ENCODE data around the gene SLC16A11. TPM values are rescaled to one million over a fixed set of nuclear protein-coding genes. Genes with fewer than 3 reads are reported as not detected.
A peak's percentile ranks its signal among the peaks of the same experiment; 100 is the strongest.
"Not testable (repeated sequence)": the region's sequence is repeated elsewhere in the genome, so short reads cannot be mapped to it uniquely, and the experiment has no call there.

SLC16A11 gene
- total RNA-seq, 1 donor from 2014 or later: 0.47 TPM

DNA sequence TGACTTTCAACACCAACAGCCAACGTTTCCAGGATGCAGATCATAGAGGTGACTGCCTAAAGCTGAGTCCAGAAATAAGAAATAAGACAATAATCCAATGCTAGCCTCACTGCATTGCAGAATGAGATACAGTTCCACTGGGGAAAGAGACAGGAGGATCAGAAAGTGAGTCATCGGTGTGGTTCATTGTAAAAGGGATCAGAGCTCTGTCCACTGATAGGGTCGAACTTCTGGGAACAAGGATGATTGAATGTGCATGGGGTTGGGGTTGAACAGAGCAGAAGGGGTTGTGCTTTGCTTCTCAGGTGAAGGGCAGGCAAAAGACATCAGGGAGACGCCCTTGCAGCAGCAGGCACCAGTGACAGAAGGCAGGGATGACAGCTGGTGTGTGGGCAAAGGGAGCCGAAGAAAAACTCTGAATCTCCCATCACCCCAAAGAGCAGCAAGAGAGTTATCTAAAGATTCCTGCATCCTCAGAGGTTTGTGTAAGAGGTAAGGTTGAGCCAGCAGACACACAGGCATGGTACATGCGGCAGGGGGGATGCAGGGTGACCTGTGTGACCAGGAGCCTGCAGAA lies 19.7 kb upstream of the SLC16A11 start:
- no peak for ATAC-seq
- DNase-seq: no peak
- intact Hi-C loops (cut with micrococcal nuclease): no loop called here

DNA sequence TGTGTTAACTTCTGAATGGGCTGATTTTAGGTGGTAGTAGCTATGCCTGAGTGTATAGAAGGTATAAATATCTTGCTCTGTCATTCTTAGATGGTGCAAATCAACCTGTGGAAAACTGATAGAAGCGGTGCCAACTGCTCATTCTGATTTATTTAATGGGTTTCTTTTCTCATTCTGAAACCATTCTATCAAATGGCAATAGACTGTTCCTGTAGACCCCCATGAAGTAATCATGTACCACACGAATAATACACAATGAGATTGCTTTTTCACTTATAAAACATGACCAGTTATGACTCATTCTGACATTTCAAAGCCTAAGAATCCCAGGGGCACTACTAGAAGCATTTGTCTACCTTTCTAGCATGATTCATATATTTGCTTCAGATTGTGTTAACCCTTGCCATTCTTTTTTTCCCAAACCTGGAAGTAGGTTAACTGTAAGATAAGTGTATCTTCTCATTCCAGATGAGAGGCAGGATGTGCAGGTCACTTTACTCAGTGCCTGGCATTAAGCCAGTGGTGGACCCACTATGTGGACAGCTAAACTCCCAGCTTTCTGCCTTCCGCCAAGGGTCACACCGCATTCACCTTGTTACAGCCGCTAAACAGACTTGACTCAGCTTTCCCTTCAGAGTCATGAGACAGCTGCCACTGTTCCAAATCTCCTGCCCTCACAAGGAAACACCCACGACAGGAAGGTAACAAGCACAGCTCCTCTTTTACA lies 16.4 kb upstream of the SLC16A11 start:
- DNase-seq: no peak
- ATAC-seq: no peak
- intact Hi-C loops (cut with micrococcal nuclease): no loop called here

DNA sequence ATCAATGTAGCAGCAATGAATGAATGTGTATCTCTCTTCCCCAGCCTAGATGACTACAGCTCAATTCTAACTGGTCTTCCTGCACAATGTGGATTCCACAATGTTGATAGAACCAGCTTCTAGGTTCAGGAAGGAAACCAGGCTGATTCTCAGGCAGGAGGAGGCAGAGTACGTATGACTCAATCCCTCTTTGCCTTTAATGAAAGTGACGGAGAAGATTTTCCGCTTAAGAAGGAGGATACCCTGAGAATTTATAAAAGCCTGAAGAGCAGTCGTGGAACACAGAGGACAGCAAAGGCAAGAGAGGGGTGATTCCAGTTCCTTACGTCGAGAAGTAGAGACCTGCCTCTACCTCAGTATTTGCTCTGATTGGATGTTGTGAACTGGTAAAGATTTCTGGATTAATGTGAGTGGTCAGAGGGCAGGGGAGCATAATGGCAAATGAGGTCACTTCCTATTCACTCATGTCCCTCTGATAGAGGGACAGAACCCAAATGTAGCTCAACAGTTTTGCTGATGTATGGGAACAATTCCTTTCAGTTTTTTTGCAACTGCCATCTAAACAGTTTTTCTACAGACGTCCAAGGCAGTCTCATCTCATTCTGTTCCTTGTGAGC lies 15.0 kb upstream of the SLC16A11 start:
- intact Hi-C loops (cut with micrococcal nuclease): no loop called here
- DNase-seq (no peak), ATAC-seq (no peak)

DNA sequence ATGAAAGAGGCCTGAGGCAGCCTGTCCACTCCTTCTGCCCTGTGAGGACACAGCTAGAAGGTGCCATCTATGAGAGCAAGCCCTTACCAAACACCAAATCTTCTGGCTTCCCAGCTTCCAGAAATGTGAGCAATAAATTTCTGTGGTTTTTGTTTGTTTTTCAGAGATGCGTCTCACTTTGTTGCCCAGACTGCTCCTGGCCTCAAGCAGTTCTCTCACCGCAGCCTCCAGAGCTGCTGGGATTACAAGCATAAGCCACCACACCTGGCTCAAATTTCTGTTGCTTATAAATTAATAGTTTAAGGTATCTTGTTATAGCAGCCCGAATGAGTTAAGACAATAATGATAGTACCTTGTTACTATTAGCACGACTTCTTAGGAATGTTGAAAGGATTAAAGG lies 12.5 kb upstream of the SLC16A11 start:
- no peak for DNase-seq
- ATAC-seq: no peak
- intact Hi-C loops (cut with micrococcal nuclease): no loop called here

DNA sequence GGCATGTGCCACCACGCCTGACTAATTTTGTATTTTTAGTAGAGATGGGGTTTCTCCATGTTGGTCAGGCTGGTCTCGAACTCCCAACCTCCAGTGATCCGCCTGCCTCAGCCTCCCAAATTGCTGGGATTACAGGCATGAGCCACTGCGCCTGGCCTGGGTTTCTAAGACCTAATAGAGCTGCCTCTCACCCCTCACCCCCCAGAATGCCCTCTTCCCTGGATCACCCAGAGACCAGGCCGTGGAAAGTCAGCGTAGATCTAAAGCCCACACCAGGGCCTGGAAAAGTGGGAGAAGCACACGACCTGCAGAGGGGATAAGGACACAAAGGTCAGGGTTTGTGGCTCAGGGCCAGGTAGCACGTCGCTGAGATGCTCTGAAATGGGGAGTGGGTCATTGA lies 6.7 kb upstream of the SLC16A11 start:
- DNase-seq; ATAC-seq; intact Hi-C loops (cut with micrococcal nuclease): not testable (repeated sequence)

DNA sequence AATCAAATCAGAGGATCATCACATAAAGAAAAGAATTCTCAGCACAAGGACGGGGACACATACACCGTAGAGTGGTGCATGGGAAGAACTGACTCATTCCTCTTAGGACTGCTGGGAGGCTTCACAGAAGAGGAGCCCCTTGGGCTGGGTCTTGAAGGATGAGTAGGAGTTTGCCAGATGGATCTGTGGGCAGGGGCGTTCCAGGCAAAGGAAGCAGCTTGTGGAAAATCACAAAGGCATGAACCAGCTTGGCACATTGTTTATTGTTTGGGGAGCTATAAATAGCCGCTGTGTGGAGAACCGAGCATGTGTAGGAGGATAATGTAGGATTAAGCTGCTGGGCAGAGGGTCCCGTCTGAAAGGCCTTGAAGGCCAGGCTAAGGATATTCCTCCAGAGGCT lies 5.1 kb upstream of the SLC16A11 start:
- no peak for ATAC-seq
- intact Hi-C loops (cut with micrococcal nuclease): loop anchor here (5.0 kb wide), 1 partner anchor 88 kb away; no protein-coding TSS in a partner anchor
- no peak for DNase-seq

DNA sequence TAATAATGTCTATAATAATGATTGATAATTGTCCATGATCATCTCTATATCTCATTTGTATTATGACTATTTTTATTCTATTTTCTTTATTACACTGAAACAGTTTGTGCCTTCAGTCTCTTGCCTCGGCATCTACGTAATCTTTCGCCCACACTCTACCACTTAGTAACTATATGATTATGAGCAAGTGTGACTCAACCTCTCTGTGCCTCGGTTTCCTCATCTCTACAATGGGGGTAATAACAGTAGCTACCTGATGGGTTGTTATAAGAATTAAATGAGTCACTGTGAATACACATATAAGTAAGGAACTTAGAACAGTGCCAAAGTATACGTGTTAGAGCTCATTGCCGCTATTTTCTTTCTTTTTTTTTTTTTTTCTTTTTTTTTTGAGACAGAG lies 3.7 kb upstream of the SLC16A11 start:
- intact Hi-C loops (cut with micrococcal nuclease): loop anchor here (5.0 kb wide), 1 partner anchor 90 kb away; no protein-coding TSS in a partner anchor
- DNase-seq (no peak), ATAC-seq (no peak)

DNA sequence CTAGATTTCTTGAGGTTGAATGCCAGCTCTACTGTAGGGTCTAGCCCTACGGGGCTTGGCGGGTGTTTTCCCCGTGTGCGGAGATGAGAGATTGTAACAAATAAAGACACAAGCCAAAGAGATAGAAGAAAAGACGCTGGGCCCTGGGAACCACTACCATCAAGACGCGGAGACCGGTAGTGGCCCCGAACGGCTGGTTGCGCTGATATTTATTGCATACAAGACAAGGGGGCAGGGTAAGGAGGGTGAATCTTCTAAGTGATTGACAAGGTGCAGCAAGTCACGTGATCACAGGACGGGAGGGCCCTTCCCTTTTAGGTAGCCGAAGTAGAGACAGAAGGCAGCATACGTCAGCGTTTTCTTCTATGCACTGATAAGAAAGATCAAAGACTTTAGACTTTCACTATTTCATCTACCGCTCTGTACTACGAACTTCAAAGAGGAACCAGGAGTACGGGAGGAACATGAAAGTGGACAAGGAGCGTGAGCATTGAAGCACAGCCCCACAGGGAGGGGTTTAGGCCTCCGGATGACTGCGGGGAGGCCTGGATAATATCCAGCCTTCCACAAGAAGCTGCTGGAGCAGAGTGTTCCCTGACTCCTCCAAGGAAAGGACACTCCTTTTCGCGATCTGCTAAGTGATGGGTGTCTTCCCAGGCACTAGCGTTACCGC lies 3.0 kb upstream of the SLC16A11 start:
- intact Hi-C loops (cut with micrococcal nuclease): loop anchor here (5.0 kb wide), 1 partner anchor 90 kb away; no protein-coding TSS in a partner anchor
- peak; percentile 38 for DNase-seq
- ATAC-seq: not testable (repeated sequence)

DNA sequence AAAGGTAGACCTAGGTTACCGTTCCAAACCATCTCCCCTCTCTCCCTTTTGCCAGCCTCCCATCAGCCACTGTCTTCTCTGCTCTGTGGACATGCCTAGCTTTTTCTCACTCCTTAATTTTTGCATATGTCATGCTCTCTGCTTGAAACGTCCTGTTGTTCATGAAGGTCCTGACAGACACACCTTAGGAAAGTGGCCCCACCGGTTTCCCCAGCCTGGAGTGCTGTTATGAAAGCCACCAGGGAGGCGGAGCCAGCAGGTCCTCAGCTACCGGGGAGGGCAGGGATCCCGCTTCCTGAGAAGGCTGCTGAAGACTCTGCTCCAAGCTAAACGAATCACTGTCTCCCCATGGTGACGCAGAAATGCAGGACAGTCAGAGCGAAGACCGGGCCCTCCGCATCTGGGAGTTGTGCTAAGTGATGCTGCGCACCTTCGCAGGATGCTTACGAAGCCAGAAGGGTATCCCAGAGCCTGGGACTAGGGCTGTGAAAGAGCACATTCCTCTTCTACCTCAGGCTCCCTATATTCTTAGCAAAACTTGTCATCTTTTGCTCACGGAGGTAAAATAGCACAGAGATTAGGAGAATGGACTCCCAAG lies 2.3 kb upstream of the SLC16A11 start:
- DNase-seq (no peak), ATAC-seq (peak; percentile 3)
- intact Hi-C loops (cut with micrococcal nuclease): loop anchor here (5.0 kb wide), 1 partner anchor 91 kb away; no protein-coding TSS in a partner anchor

DNA sequence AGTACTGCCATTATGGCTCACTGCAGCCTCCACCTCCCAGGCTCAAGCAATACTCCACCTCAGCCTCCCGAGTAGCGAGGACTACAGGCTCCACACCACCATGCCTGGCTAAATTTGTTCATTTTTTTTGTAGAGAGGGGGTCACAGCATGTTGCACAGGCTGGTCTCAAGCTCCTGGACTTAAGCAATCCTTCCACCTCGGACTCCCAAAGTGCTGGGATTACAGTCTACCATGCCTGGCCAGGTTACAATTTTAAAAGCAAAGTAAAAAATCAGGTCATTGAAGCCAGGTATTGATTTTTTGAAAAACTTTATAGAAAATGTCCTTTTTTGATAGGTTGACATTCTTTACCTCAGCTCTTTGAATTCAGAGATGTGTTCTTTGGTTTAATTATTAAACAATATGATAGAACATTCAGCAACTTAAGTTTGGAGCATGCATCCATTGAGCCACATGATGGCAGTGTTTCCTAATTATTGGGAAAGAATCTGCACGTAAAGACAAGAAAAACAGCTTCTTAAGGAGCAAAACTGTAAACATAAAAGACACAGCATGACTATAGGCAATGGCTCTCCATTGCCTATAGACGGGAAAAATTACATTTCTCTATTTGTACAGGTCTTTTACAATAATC lies 1.7 kb upstream of the SLC16A11 start:
- DNase-seq (no peak), ATAC-seq (peak; percentile 43)
- intact Hi-C loops (cut with micrococcal nuclease): loop anchor here (5.0 kb wide), 1 partner anchor 92 kb away; no protein-coding TSS in a partner anchor

DNA sequence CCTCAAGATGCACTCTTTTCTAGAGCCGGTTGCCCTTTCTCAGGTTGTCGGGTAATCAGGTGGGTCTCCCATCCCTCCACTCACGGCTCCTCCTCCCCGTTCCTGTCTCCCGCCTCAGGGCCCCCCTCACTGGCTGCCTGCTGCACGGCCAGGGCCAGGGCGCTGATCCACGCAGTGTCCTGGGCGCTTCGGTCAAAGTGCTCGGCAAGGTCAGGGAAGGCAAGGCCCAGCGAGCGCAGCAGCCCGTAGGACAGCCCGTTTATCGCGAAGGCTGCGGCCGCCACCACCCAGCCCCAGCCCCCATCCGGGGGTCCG lies 753 bp downstream of the SLC16A11 start:
- DNase-seq (no peak), ATAC-seq (peak; percentile 50)
- intact Hi-C loops (cut with micrococcal nuclease): no loop called here

DNA sequence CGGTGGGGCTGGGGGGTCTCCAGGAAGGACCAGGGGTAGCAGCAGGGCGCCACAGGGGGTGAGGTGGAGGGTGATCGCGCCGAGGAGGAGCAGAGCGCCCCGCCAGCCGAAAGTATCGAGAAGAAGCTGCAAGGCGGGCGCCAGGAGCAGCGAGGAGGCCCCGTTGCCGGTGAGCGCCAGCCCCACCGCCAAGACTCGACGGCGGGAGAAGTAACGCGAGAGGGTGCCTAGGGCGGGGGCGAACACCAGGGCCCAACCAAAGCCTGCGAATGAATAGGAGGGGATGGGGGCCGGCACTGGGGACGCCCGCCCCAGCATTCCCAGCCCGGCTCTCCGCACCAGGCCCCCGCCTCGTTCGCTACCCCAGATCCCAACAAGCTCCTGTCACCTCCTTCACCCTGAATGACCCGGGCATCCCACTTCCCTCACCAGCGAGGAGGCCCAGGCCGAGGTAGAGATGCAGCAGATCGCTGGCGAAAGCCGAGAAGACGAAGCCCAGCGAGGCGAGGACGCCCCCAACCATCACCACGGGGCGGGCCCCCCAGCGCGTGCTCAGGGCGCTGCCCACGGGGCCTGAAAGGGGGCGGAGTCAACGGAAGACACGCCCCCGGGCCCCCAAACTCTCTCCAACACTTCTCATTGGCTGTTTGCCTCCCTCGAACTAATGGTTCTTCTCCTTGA lies 1.3 kb downstream of the SLC16A11 start:
- intact Hi-C loops (cut with micrococcal nuclease): no loop called here
- peak; percentile 20 for ATAC-seq
- DNase-seq: peak; percentile 49

DNA sequence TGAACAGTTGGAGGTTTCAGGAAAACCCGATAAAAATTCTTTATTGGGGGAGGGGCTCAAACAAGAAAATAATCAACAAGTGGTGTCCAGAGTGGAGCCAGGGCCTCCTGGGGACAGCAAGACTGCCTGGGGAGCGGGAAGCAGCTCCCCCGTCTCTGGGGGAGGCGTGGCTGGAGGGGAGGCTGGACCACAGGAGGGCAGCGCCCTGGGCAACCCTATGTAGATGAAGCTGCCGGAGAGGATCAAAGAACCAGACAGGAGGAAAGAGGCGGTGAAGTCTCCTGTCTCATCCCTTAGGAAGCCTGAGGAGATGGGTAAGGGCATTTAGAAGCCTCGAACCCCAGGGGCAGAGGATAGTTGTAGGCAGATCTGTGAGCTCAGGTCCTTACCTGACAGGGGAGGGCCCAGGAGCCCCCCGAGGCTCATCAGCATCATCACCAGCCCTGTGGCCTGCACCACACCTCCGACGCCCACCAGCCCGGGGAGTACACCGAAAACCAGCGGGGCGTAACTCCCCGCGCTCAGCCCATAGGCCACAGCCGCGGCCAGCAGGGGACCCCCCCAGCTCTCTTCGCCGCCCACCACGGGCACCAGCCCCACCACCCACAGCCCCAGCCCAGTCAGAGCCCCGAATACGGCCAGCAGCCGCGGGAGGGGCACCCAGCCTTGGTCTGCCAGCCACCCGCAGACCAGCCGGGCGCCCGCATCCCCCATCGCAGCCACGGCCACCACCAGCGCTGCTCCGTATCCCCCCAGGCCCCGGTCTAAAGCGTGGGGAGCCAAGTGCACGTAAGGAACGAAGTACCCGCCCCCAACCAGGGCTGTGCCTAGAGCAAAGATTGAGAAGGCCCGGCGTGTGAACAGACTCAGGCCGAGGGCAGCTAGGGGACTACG lies 2.0 kb downstream of the SLC16A11 start:
- DNase-seq: no peak
- peak; percentile 4 for ATAC-seq
- intact Hi-C loops (cut with micrococcal nuclease): no loop called here

DNA sequence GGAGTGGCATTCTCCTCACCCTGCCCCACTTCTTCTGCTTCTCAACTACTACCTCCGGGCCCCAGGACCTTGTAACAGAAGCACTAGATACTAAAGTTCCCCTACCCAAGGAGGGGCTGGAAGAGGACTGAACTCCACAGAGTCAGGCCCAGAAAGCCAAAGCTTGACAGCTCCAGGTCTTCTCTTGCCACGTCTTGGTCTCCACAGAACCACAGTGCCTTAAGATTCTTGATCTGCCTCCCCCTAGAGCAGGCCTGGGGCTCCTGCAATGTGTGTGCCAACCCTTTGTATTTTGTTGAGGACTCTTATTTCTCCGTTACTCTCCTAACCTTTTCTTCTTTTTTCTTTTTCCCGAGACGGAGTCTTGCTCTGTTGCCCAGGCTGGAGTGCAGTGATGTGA lies 4.1 kb downstream of the SLC16A11 start:
- ATAC-seq (no peak), DNase-seq (no peak)
- intact Hi-C loops (cut with micrococcal nuclease): no loop called here

DNA sequence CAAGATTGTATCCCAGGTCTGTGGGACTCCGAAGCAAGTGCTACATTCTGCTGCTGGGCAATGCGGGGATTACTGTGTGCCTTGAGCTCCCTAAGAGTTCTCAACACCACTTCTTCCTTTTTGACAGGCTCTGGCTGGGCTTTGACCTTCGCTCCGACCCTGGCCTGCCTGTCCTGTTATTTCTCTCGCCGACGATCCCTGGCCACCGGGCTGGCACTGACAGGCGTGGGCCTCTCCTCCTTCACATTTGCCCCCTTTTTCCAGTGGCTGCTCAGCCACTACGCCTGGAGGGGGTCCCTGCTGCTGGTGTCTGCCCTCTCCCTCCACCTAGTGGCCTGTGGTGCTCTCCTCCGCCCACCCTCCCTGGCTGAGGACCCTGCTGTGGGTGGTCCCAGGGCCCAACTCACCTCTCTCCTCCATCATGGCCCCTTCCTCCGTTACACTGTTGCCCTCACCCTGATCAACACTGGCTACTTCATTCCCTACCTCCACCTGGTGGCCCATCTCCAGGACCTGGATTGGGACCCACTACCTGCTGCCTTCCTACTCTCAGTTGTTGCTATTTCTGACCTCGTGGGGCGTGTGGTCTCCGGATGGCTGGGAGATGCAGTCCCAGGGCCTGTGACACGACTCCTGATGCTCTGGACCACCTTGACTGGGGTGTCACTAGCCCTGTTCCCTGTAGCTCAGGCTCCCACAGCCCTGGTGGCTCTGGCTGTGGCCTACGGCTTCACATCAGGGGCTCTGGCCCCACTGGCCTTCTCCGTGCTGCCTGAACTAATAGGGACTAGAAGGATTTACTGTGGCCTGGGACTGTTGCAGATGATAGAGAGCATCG lies 5.6 kb downstream of the SLC16A11 start:
- DNase-seq (no peak), ATAC-seq (no peak)
- intact Hi-C loops (cut with micrococcal nuclease): no loop called here

DNA sequence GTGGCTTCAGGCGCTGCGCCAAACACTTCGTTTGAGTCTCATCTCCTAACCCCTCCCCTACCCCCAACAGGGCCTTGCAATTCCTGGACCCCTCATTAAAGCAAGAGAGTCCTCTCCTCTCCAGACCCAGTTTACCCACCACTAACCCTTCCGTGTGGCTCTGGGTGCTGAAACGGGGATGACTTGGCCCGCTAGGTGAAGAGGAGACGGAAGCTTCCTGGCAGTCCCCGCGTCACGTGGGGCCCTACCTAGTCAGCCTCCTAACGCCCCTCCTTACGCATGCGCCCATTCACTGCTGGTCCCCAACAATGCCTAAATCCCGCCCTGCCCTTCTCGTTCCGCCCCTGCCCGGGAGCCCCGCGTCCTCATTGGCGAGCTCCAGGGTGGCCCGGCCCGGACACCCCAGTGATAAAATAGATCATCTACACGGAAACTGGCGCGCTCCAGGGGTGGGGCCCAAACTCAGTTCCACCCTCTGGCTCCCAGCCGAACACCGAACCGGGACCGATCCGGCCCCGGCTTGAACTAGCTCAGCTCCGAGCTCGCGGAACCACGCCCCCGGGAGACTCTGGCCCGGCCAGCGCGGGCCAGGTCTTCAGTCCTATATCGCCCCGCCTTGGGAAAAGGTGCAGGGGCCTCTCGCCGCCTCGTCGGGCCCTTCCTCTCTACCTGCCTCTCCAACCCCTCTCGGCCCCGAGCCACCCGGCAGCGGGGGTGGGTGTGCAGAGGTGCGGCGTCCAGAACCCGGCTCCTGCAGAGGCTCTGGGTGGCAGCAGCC lies 8.1 kb downstream of the SLC16A11 start, which contains the start of gene SLC16A13:
SLC16A13 (plus strand) TSS at position 425 of the 778 bp plus-strand sequence. CDS start 368 bp downstream, outside the sequence.
- ATAC-seq: peak; percentile 96
- peak; percentile 95 for DNase-seq
- intact Hi-C loops (cut with micrococcal nuclease): no loop called here
